ENCODE measurements around the gene FAT2.

The FAT2 gene

GRCh38 chr5:151553695-151554094, 37.4 kb downstream of the FAT2 start:
- no peak for TF ChIP-seq CTCF (IDR thresholded peaks at IDR 0.05)

GRCh38 chr5:151553130-151553670, 37.9 kb downstream of the FAT2 start:
- TF ChIP-seq CTCF (IDR thresholded peaks at IDR 0.05) = no peak

DNA sequence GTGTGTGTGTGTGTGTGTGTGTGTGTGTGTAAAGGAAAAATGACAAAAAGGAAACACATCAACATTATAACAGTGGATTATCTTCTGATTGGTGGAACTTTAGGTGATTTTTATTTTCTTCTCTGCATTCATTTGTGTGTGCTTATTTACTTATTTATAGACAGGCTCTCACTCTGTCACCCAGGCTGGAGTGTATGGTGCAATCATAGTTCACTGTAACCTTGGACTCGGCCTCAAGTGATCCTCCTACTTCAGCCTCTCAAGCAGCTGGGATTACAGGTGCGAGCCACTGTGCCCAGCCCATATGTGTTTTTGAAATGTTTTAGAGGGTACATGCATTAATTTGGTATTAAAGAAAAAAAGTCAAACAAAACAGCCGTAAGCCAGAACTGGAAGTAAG, 39.1 kb downstream of the FAT2 start:
- no peak for TF ChIP-seq CTCF (IDR thresholded peaks at IDR 0.05)

DNA sequence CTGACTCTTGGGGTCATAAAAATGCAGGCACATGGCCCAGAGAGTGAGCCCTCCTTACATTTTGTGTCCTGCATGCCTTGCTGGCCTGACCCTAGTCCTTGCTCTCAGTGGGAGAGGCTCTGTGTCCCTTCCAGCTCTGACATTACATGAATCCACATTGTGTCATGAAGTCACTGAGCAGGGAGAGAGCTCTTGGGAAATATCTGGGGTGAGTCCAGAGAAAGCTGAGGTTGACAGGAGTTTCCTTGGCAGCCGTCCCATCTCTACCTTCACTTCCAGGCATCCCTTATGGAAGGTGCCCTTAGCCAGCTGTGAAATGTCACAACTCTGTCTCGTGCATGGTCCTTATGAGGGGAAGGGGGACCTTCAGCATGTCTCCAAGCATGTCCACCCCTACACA, 41.0 kb downstream of the FAT2 start:
- no peak for TF ChIP-seq CTCF (IDR thresholded peaks at IDR 0.05)

- TF ChIP-seq CTCF (IDR thresholded peaks at IDR 0.05) = no peak
These were observed 41.4 kb downstream of the FAT2 start for GRCh38 chr5:151549713-151550112.

GRCh38 chr5:151547364-151547763, 43.8 kb downstream of the FAT2 start:
- TF ChIP-seq CTCF (IDR thresholded peaks at IDR 0.05) = no peak

- TF ChIP-seq CTCF (IDR thresholded peaks at IDR 0.05) = no peak
These were observed 49.6 kb downstream of the FAT2 start for GRCh38 chr5:151541571-151541970.

Data from LNCAP (cell line).